HepG2 (cell line): ENCODE measurements around the gene IER5L.

Experiments used
- BCL6 ChIP-seq: IDR thresholded peaks from 2 replicates; pipeline ENCODE4 v1.6.1; 2016; ENCODE audit warnings: missing genetic modification reagents, missing compliant biosample characterization
- CEBPB ChIP-seq: IDR thresholded peaks from 2 replicates; pipeline ENCODE4 v1.6.1; 2011; ENCODE audit warnings: low read depth, low read length, improper control_type of control experiment, borderline replicate concordance
- CTCF ChIP-seq: sonication (generic); formaldehyde crosslinking; IDR thresholded peaks from 2 replicates; pipeline ENCODE4 v1.5.0; 2020; ENCODE audit warnings: mild to moderate bottlenecking, missing genetic modification reagents, moderate library complexity
- EP300 ChIP-seq, 3 experiments: sonication (generic) in 1 of 3; formaldehyde crosslinking in 1 of 3; IDR thresholded peaks; 2 replicates each; pipeline versions ENCODE4 v1.5.1 to v1.6.1; 2011 to 2020; ENCODE audit warnings: low read depth in 2 of 3, low read length in 2 of 3, borderline replicate concordance in 1 of 3, improper control_type of control experiment in 1 of 3, mild to moderate bottlenecking in 1 of 3, missing genetic modification reagents in 1 of 3, moderate library complexity in 1 of 3
- GABPA ChIP-seq, 2 experiments: IDR thresholded peaks; 2 replicates each; pipeline ENCODE4 v1.6.1; 2011 to 2016; ENCODE audit warnings: low read depth in 2 of 2, low read length in 1 of 2, missing biosample characterization in 1 of 2, missing genetic modification characterization in 1 of 2
- MAX ChIP-seq: IDR thresholded peaks from 2 replicates; pipeline ENCODE4 v1.6.1; 2012; ENCODE audit warnings: inconsistent platforms
- MAZ ChIP-seq, 2 experiments: sonication (generic) in 1 of 2; formaldehyde crosslinking in 1 of 2; IDR thresholded peaks; 2 replicates each; pipeline versions ENCODE4 v1.5.0 to v1.6.1; 2012 to 2020; ENCODE audit warnings: low read depth in 2 of 2, mild to moderate bottlenecking in 2 of 2, borderline replicate concordance in 1 of 2, improper control_type of control experiment in 1 of 2, low read length in 1 of 2, missing genetic modification reagents in 1 of 2, moderate library complexity in 1 of 2
- NFIC ChIP-seq: IDR thresholded peaks from 2 replicates; pipeline ENCODE4 v1.6.1; 2012; ENCODE audit warnings: mild to moderate bottlenecking, low read length, inconsistent platforms
- POLR2AphosphoS5 ChIP-seq: IDR thresholded peaks from 2 replicates; pipeline ENCODE4 v1.6.1; 2012; ENCODE audit warnings: low read depth, low read length
- PREB ChIP-seq: sonication (generic); formaldehyde crosslinking; IDR thresholded peaks from 2 replicates; pipeline ENCODE4 v1.4.0; 2020; ENCODE audit warnings: missing genetic modification reagents
- REPIN1 ChIP-seq: sonication (generic); formaldehyde crosslinking; IDR thresholded peaks from 2 replicates; pipeline ENCODE4 v1.8.0; 2022; ENCODE audit warnings: missing genetic modification reagents, low read depth, mild to moderate bottlenecking, borderline replicate concordance
- ZNF180 ChIP-seq: sonication (generic); formaldehyde crosslinking; IDR thresholded peaks from 2 replicates; pipeline ENCODE4 v1.4.0; 2020; ENCODE audit warnings: low read depth, missing genetic modification reagents, borderline replicate concordance

- no peak for TF ChIP-seq GABPA (IDR thresholded peaks at IDR 0.05; ENCODE audit: low read depth, low read length)
- TF ChIP-seq GABPA (CRISPR knock-in tag; IDR thresholded peaks at IDR 0.05; ENCODE audit: low read depth), result no peak
- no peak for TF ChIP-seq ZNF180 (CRISPR knock-in tag)
- TF ChIP-seq NFIC, result no peak
- no peak for TF ChIP-seq CTCF (CRISPR knock-in tag)
- no peak for TF ChIP-seq CEBPB
- TF ChIP-seq BCL6, result no peak
- no peak for TF ChIP-seq PREB (CRISPR knock-in tag)
- TF ChIP-seq POLR2AphosphoS5, result no peak
- TF ChIP-seq MAX, result no peak
- no peak for TF ChIP-seq REPIN1 (CRISPR knock-in tag)
- no peak for TF ChIP-seq EP300 (IDR thresholded peaks at IDR 0.05; ENCODE audit: low read depth in 2 of 2, low read length in 2 of 2)
- no peak for TF ChIP-seq EP300 (CRISPR knock-in tag; IDR thresholded peaks at IDR 0.05; ENCODE audit: borderline replicate concordance)
- no peak for TF ChIP-seq MAZ (IDR thresholded peaks at IDR 0.05; ENCODE audit: borderline replicate concordance, low read depth, low read length)
- TF ChIP-seq MAZ (CRISPR knock-in tag; IDR thresholded peaks at IDR 0.05; ENCODE audit: low read depth), result no peak
These were observed 16.6 kb downstream of the IER5L start for GRCh38 chr9:129161534-129161837.
